WERI-Rb-1 (cell line): ENCODE results near the gene RPL12.
A peak's percentile ranks its signal among the peaks of the same experiment; 100 is the strongest.

Source experiments
- DNase-seq: peaks from one replicate; pipeline ENCODE4 v3.0.0-alpha.2; 2020
- H3K27ac ChIP-seq: fragments of 250-450 bp; sonication (Bioruptor Pico); 2 replicates; pipeline ENCODE4 v1.5.1; 2020; ENCODE audit warnings: mild to moderate bottlenecking, moderate library complexity
- H3K27me3 ChIP-seq: fragments of 250-450 bp; sonication (Bioruptor Pico); 2 replicates; pipeline ENCODE4 v1.5.1; 2021; ENCODE audit warnings: mild to moderate bottlenecking, low read depth, moderate library complexity; ENCODE audit not compliant: insufficient read depth, severe bottlenecking
- H3K36me3 ChIP-seq: fragments of 250-450 bp; sonication (Bioruptor Pico); 2 replicates; pipeline ENCODE4 v1.5.1; 2020; ENCODE audit warnings: mild to moderate bottlenecking, moderate library complexity
- H3K4me3 ChIP-seq: 2 replicates; pipeline ENCODE4 v1.5.1; 2011; ENCODE audit warnings: low read depth, mild to moderate bottlenecking, control low read depth, low read length
- H3K9me3 ChIP-seq: fragments of 250-450 bp; sonication (Bioruptor Pico); 2 replicates; pipeline ENCODE4 v1.5.1; 2021; ENCODE audit warnings: mild to moderate bottlenecking, moderate library complexity; ENCODE audit not compliant: severe bottlenecking
- TF ChIP-seq, protein P1 (sequence below): IDR thresholded peaks from 2 replicates; pipeline ENCODE4 v1.5.1; 2011; ENCODE audit warnings: low read depth, mild to moderate bottlenecking, control low read depth, inconsistent platforms, low read length

The RPL12 gene

DNA sequence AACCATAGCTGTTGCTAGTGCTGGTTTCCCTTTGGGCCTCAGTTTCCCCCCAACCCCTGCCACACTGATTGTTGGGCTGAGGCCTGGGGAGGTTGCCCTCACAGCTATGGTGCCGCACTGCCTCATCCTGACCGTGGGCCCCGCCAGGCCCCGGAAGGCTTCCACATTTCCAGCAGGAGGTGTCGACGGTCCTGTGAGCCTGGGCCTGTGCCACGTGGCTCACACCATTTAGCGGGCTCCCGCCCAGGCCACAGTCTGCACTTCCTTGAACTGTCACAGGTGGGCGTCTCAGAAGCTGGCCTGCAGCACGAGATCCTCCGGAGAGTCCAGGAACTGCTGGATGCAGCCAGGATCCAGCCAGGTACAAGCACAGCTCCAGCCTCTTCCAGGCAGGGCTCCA, 45.8 kb upstream of the RPL12 start:
- DNase-seq = no peak
- Histone ChIP-seq H3K4me3 (no peak overlapping the region), H3K36me3 (peaks cover 25% of the 10 kb centered on the region), H3K27me3 (no peaks in the 10 kb centered on the region), H3K9me3 (no peaks in the 10 kb centered on the region), H3K27ac (peak overlapping the region; percentile 90)
- TF ChIP-seq, protein P1, sequence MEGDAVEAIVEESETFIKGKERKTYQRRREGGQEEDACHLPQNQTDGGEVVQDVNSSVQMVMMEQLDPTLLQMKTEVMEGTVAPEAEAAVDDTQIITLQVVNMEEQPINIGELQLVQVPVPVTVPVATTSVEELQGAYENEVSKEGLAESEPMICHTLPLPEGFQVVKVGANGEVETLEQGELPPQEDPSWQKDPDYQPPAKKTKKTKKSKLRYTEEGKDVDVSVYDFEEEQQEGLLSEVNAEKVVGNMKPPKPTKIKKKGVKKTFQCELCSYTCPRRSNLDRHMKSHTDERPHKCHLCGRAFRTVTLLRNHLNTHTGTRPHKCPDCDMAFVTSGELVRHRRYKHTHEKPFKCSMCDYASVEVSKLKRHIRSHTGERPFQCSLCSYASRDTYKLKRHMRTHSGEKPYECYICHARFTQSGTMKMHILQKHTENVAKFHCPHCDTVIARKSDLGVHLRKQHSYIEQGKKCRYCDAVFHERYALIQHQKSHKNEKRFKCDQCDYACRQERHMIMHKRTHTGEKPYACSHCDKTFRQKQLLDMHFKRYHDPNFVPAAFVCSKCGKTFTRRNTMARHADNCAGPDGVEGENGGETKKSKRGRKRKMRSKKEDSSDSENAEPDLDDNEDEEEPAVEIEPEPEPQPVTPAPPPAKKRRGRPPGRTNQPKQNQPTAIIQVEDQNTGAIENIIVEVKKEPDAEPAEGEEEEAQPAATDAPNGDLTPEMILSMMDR = no peak

DNA sequence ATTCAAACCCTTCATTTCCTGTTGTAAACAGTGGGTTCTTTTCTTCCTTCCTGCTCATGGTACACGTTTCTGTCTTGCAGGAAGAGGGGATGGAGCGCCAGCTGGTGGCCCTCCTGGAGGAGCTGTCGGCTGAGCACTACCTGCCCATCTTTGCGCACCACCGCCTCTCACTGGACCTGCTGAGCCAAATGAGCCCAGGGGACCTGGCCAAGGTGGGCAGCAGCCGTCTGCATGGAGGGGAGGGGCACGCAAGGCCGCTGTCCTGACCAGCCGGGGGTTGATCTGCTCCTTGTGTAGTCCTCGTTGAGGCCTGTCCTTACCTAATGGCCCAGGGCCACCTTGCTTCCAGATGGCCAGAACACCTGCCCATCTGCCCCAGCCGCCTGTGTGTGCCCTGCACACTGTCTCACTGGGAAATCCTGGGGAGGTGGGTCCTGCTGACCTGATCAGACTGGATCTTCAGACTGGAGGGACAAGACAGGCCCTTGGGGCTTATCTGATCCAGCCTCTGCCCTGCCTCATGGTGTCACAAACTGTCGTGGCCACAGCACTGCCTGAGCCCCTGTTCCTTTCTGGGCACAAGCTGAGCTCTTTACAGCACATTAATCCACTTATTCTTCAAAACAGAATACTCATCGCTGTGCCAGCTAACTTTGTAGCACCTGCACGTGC, 44.8 kb upstream of the RPL12 start:
- peak; percentile 97 for DNase-seq
- TF ChIP-seq, protein P1 = peak; percentile 74
- Histone ChIP-seq H3K4me3 (no peak overlapping the region), H3K9me3 (no peaks in the 10 kb centered on the region), H3K27ac (peak overlapping the region; percentile 90), H3K36me3 (peaks cover 25% of the 10 kb centered on the region), H3K27me3 (no peaks in the 10 kb centered on the region)

DNA sequence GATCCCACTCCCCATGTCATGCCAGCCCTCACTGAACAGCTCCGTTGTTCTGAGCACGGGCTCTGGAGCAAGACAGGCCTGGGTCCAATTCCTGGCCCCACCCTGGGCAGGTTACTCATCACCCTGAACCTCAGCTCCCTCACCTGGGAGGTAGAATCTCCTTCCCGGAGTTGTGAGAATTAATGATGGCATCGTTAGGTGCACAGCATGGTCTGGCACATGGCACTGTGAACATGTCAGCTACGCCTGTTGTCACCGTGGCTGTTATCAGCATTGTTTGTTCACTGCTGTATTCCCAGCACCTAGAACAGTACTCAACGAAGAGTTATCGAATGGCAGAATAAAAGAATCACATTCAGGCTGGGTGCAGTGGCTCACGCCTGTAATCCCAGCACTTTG, 43.1 kb upstream of the RPL12 start:
- Histone ChIP-seq H3K4me3 (no peak overlapping the region), H3K27me3 (no peaks in the 10 kb centered on the region), H3K36me3 (peaks cover 31% of the 10 kb centered on the region), H3K9me3 (no peaks in the 10 kb centered on the region), H3K27ac (peak overlapping the region; percentile 90)
- no peak for DNase-seq
- TF ChIP-seq, protein P1 = no peak

DNA sequence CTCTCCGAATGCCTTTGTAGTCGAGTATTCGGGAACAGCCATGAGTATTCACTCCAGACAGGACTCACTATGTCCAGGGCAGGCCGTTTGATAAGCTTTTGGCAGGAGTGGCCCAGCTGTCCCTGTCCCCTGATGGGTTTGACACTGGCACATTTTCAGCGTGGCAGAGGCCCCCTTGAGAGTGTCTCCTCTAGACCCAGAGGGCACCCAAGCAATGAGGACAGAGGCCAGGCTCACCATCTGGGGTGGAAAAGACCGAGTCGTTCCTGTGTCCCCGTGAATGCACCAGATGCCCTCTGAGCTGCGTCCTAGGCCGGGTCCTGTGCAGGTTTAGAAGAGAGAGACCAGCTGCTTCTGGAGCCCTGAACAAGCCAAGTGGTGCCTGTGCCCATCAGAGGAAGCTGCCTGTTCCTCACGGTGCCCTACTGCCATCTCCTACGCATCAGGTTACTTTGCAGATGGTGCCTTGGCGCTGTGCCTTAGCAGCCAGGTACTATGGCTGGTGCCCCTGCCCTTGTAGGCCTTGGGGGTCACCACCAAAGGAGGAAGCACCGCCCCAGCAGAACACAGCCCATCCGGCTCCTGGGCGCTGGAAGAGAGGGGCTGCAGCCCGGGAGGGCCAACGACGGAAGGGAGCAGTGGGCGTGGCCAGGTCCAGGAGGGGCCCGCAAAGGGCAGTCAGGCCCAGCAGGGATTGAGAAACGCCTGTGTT, 42.5 kb upstream of the RPL12 start:
- Histone ChIP-seq H3K9me3 (no peaks in the 10 kb centered on the region), H3K27me3 (no peaks in the 10 kb centered on the region), H3K36me3 (peaks cover 32% of the 10 kb centered on the region), H3K4me3 (no peak overlapping the region), H3K27ac (peak overlapping the region; percentile 90; the same call in 1 of the 2 replicates)
- TF ChIP-seq, protein P1 = no peak
- DNase-seq = no peak

DNA sequence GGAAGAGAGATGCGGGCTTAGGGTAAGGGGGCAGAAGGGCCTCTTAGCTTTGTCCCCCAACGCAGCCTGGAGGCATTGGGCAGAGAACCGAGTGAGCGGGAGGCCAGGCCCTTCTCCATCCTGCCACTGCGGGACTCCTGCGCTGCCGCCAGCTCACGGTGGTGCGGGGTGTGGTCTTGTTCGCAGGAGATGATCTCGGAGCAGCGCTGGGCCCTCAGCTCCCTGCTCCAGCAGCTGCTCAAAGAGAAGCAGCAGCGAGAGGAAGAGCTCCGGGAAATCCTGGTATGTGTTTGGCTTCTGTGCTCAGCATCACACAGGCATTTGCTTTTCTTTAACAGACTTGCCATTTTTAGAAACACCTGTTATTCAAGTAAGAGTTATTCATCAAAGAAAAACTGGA, 41.4 kb upstream of the RPL12 start:
- peaks cover 24% of the 10 kb centered on the region for H3K36me3 ChIP-seq
- no peak for DNase-seq
- TF ChIP-seq, protein P1 = no peak

More for the DNA sequence above, 41.4 kb upstream of the RPL12 start:
- H3K27ac ChIP-seq = no peak overlapping the region
- no peaks in the 10 kb centered on the region for H3K9me3 ChIP-seq
- no peak overlapping the region for H3K4me3 ChIP-seq
- no peaks in the 10 kb centered on the region for H3K27me3 ChIP-seq
